Posterior cingulate gyrus (tissue), 11 donors: Measurements from ENCODE around the gene RDM1.

Experiments
- DNase-seq, 10 donors: peaks; one replicate each; pipeline versions ENCODE4 v3.0.0 to v3.0.0-alpha.2; 2020 to 2021; ENCODE audit warnings: mixed read lengths in 3 of 10
- intact Hi-C: fragments of 100-400 bp; cut with DNase I; formaldehyde crosslinking; loops from one replicate; pipeline ENCODE4 v1.15.1; 2023

Gene RDM1

GRCh38 chr17:35875072-35875799, 55.3 kb downstream of the RDM1 start:
- intact Hi-C loops = no loop called here
- no peak for DNase-seq

GRCh38 chr17:35872196-35872980, 58.2 kb downstream of the RDM1 start:
- no peak for DNase-seq
- intact Hi-C loops = no loop called here

GRCh38 chr17:35870906-35871819, 59.4 kb downstream of the RDM1 start:
- intact Hi-C loops = no loop called here
- DNase-seq = no peak

GRCh38 chr17:35868737-35869136, 61.8 kb downstream of the RDM1 start, which contains the start of gene HEATR9:
TSS of gene HEATR9 (minus strand) at chr17:35868891. CDS start at chr17:35868742, 149 bp downstream.
- no peak for DNase-seq
- intact Hi-C loops = no loop called here
